Endothelial cell of umbilical vein (primary cell): ENCODE results near the gene KAT7. TPM values are rescaled to one million over a fixed set of nuclear protein-coding genes. Genes with fewer than 3 reads are reported as not detected.

Experiments
- BruUV-seq: library from RNA; stranded (reverse); fragments of 400-500 nt; replicated peaks from 2 replicates; lab custom pipeline; 2021; lab: Mats Ljungman, UMichigan
- CTCF ChIA-PET: fragments of 300-600, 350-600 bp; sonication (Branson Sonifier 250); formaldehyde crosslinking; loops from one replicate; lab custom pipeline; 2021; ENCODE audit warnings: antibody characterized with exemption, inconsistent platforms; lab: Charles Lee
- POLR2A ChIA-PET: fragments of 300-600, 350-600 bp; sonication (Branson Sonifier 250); formaldehyde crosslinking; loops from one replicate; lab custom pipeline; 2021; ENCODE audit warnings: antibody characterized with exemption, inconsistent platforms; lab: Charles Lee
- DNase-seq: peaks from one replicate; pipeline ENCODE4 v3.0.0-alpha.2; 2011; ENCODE audit warnings: low read depth, low spot score
- FAIRE-seq: peaks from 2 replicates; lab custom pipeline; 2011; peaks lifted over from hg19 to GRCh38; lab: Jason Lieb, UNC
- H2AFZ ChIP-seq: 2 replicates; pipeline ENCODE4 v1.6.0; 2012; ENCODE audit warnings: low read depth, low read length, control low read depth, inconsistent platforms
- H3K27ac ChIP-seq: 2 replicates; pipeline ENCODE4 v1.5.1; 2011; ENCODE audit warnings: low read depth, mild to moderate bottlenecking, control low read depth, low read length, moderate library complexity; ENCODE audit not compliant: insufficient read depth
- H3K27me3 ChIP-seq, 2 experiments: 2 replicates each; pipeline versions ENCODE4 v1.6.0 to v1.6.1; 2011; ENCODE audit warnings: low read length in 2 of 2, mixed read lengths in 1 of 2; ENCODE audit not compliant: control insufficient read depth in 2 of 2, insufficient read depth in 2 of 2
- H3K36me3 ChIP-seq, 2 experiments: 2 replicates in 1 of 2; 3 replicates in 1 of 2; pipeline ENCODE4 v1.5.1; 2011; ENCODE audit warnings: low read length in 2 of 2, mild to moderate bottlenecking in 1 of 2, moderate library complexity in 1 of 2; ENCODE audit not compliant: control insufficient read depth in 2 of 2, insufficient read depth in 2 of 2; ENCODE audit errors: extremely low read depth in 1 of 2
- H3K4me1 ChIP-seq: 3 replicates; pipeline ENCODE4 v1.5.1; 2011; ENCODE audit warnings: mild to moderate bottlenecking, low read length; ENCODE audit not compliant: control insufficient read depth, insufficient read depth; ENCODE audit errors: extremely low read depth
- H3K4me2 ChIP-seq: 2 replicates; pipeline ENCODE4 v1.6.1; 2011; ENCODE audit warnings: low read length, control low read depth, mixed read lengths; ENCODE audit not compliant: insufficient read depth
- H3K4me3 ChIP-seq, 3 experiments: fragments of 200-600 bp in 1 of 3; sonication (generic), shearing (Covaris generic) in 1 of 3; replicated peaks in 1 of 3; 2 replicates each; pipeline ENCODE4 v1.5.1; 2011 to 2016; ENCODE audit warnings: control low read depth in 3 of 3, low read length in 3 of 3, mild to moderate bottlenecking in 2 of 3, inconsistent platforms in 1 of 3, low read depth in 1 of 3, moderate library complexity in 1 of 3; ENCODE audit not compliant: insufficient read depth in 1 of 3
- H3K79me2 ChIP-seq: 2 replicates; pipeline ENCODE4 v1.6.0; 2012; ENCODE audit warnings: low read length, inconsistent platforms; ENCODE audit not compliant: control insufficient read depth, insufficient read depth
- H3K9ac ChIP-seq: replicated peaks from 2 replicates; pipeline ENCODE3; 2011; ENCODE audit warnings: low read length, control low read depth; ENCODE audit not compliant: insufficient read depth; ENCODE audit errors: extremely low read depth
- H3K9me1 ChIP-seq: replicated peaks from 3 replicates; pipeline ENCODE4 v1.6.0; 2011; ENCODE audit warnings: mild to moderate bottlenecking, low read length; ENCODE audit not compliant: control insufficient read depth, insufficient read depth; ENCODE audit errors: extremely low read depth
- H3K9me3 ChIP-seq: replicated peaks from 2 replicates; pipeline ENCODE4 v1.5.1; 2012; ENCODE audit warnings: low read length, inconsistent platforms; ENCODE audit not compliant: control insufficient read depth, insufficient read depth
- H4K20me1 ChIP-seq: replicated peaks from 2 replicates; pipeline ENCODE3; 2011; ENCODE audit warnings: mild to moderate bottlenecking, low read length; ENCODE audit not compliant: control insufficient read depth, insufficient read depth; ENCODE audit errors: extremely low read depth
- EZH2 ChIP-seq: IDR thresholded peaks from 2 replicates; pipeline ENCODE4 v1.6.1; 2012; ENCODE audit warnings: borderline replicate concordance, low read depth, mild to moderate bottlenecking, moderate library complexity, low read length, inconsistent platforms; ENCODE audit not compliant: severe bottlenecking
- dilution Hi-C: fragments of 300-500 bp; cut with MboI; formaldehyde crosslinking; loops from one replicate; pipeline ENCODE4 v1.15.0; 2019; ENCODE audit warnings: low sequenced_read_pairs; ENCODE audit not compliant: extremely low pct_ligation_motif_present
- intact Hi-C: fragments of 100-400 bp; cut with micrococcal nuclease; formaldehyde crosslinking; loops from one replicate; pipeline ENCODE4 v1.10.0; 2022
- polyA plus RNA-seq, 4 experiments: library from polyadenylated mRNA; depleted of rRNA in 3 of 4; stranded (reverse) in 3 of 4; unstranded in 1 of 4; fragments of >200 nt; gene quantifications; 2 replicates each; pipeline versions ENCODE4 v1.2.1 to v1.2.3, GENCODE V29; 2011 to 2012; ENCODE audit warnings: missing spikeins in 1 of 4
- total RNA-seq: library from RNA; stranded (reverse); gene quantifications from 2 replicates; pipeline ENCODE4 v1.2.3, GENCODE V29; 2021
- TF ChIP-seq, protein P1 (sequence below), 2 donors: IDR thresholded peaks; 1 replicate in 1 of 2; 2 replicates in 1 of 2; pipeline ENCODE4 v1.5.1; 2011; ENCODE audit warnings: low read length in 2 of 2, mild to moderate bottlenecking in 2 of 2, moderate library complexity in 2 of 2, control low read depth in 1 of 2, inconsistent platforms in 1 of 2, low read depth in 1 of 2; ENCODE audit not compliant: insufficient read depth in 1 of 2; ENCODE audit errors: extremely low read depth in 1 of 2

KAT7 gene
- total and polyA plus RNA-seq, 2 donors (not counting 3 experiments of a cell fraction or from before 2014, with no cell fraction given), result 44.5 to 66.2 TPM

DNA sequence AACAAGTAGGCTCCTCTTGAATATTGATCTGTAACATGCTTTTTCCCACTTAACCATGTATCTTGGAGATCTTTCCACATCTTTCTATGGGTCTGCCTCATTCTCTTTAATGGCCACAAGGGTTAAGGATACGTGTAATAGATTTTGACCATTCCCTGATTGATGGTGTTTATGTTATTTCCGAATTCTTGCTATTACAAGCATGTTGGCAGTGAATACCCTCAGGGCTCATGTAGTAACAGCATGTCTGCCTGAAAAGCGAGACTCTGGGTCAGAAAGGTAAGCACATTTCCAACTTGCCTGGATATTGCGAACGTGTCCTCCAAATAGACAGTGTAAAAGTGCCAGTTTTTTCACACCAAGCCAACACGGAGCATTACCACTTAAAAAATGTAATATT, 54.4 kb downstream of the KAT7 start:
- FAIRE-seq (no peak), DNase-seq (peak; percentile 46)
- intact Hi-C loops, result loop anchor here (2.0 kb wide), 1 partner anchor 134 kb away; no protein-coding TSS in a partner anchor
- Histone ChIP-seq H3K9me3 (no peaks in the 10 kb centered on the region), H2AFZ (no peak overlapping the region), H3K9ac (no peak overlapping the region), H3K27ac (no peak overlapping the region), H3K79me2 (no peaks in the 10 kb centered on the region), H3K27me3 (no peaks in the 10 kb centered on the region), H3K36me3 (peaks cover 0 to 8% of the 10 kb centered on the region in 2 experiments), H3K9me1 (no peaks in the 10 kb centered on the region), H3K4me1 (peaks cover 12% of the 10 kb centered on the region), H3K4me3 (no peak overlapping the region), H4K20me1 (no peaks in the 10 kb centered on the region), H3K4me2 (no peak overlapping the region)
- ChIA-PET POLR2A (no interaction called here), CTCF (interaction anchor here (0.7 to 2.1 kb wide), 3 partner anchors 9 to 42 kb away, joined by 3 to 5 read pairs (median 4); no protein-coding TSS in a partner anchor)
- no TSS peak for BruUV-seq
- TF ChIP-seq, protein P1, sequence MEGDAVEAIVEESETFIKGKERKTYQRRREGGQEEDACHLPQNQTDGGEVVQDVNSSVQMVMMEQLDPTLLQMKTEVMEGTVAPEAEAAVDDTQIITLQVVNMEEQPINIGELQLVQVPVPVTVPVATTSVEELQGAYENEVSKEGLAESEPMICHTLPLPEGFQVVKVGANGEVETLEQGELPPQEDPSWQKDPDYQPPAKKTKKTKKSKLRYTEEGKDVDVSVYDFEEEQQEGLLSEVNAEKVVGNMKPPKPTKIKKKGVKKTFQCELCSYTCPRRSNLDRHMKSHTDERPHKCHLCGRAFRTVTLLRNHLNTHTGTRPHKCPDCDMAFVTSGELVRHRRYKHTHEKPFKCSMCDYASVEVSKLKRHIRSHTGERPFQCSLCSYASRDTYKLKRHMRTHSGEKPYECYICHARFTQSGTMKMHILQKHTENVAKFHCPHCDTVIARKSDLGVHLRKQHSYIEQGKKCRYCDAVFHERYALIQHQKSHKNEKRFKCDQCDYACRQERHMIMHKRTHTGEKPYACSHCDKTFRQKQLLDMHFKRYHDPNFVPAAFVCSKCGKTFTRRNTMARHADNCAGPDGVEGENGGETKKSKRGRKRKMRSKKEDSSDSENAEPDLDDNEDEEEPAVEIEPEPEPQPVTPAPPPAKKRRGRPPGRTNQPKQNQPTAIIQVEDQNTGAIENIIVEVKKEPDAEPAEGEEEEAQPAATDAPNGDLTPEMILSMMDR (IDR thresholded peaks at IDR 0.05; ENCODE audit: extremely low read depth in 1 of 2, insufficient read depth in 1 of 2, low read depth in 1 of 2, low read length in 2 of 2), result no peak
- no peak for TF ChIP-seq EZH2
- dilution Hi-C loops, result no loop called here

DNA sequence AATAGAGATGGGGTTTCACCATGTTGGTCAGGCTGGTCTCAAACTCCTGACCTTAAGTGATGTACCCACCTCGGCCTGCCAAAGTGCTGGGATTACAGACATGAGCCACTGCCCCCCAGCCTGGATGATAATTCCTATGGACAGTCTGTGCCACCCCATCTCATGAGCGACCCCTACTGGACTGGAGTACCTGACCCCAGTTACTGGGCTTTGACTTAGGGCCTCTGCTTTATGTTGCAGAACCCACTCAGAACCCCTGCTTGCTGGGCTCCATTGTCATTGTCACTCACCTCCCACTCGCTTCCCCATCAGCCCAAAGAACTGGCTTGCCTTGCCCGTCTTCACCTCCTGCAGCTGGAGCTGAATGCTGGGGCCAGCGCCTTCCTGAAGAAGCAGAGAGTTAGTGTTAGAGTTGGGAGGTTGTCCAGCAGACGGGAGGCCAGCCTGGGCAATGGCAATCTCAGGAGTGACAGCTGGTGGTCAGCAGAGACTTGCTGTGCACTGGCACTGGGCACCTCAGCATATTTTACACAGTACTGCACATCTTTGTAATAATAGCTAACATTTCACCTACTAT, 55.4 kb downstream of the KAT7 start:
- BruUV-seq, result no TSS peak
- CTCF ChIA-PET, result interaction anchor here (0.7 to 2.1 kb wide), 7 partner anchors 10 to 287 kb away, joined by 3 to 11 read pairs (median 4); partner anchors contain the start of gene SLC35B1

More for the DNA sequence above, 55.4 kb downstream of the KAT7 start:
- DNase-seq, result peak; percentile 39
- no peaks in the 10 kb centered on the region for H3K9me1 ChIP-seq
- TF ChIP-seq EZH2, result no peak
- TF ChIP-seq, protein P1 (IDR thresholded peaks at IDR 0.05; ENCODE audit: extremely low read depth in 1 of 2, insufficient read depth in 1 of 2, low read depth in 1 of 2, low read length in 2 of 2), result peak; percentile 66 to 69
- no peaks in the 10 kb centered on the region for H3K27me3 ChIP-seq
- H3K4me3 ChIP-seq, result no peak overlapping the region
- H3K9me3 ChIP-seq, result no peaks in the 10 kb centered on the region
- no peak overlapping the region for H3K4me2 ChIP-seq
- H2AFZ ChIP-seq, result no peak overlapping the region
- peaks cover 8% of the 10 kb centered on the region for H3K4me1 ChIP-seq
- dilution Hi-C loops (no loop called here), intact Hi-C loops (loop anchor here (2.0 kb wide), 1 partner anchor 135 kb away; no protein-coding TSS in a partner anchor)
- H3K9ac ChIP-seq, result no peak overlapping the region
- H3K79me2 ChIP-seq, result no peaks in the 10 kb centered on the region
- POLR2A ChIA-PET, result no interaction called here
- FAIRE-seq, result peak; percentile 67
- H4K20me1 ChIP-seq, result no peaks in the 10 kb centered on the region
- H3K27ac ChIP-seq, result no peak overlapping the region
- H3K36me3 ChIP-seq, result peaks cover 0 to 8% of the 10 kb centered on the region in 2 experiments
